Stimulated activated CD8-positive, alpha-beta memory T cell treated with anti-CD3 and anti-CD28 coated beads, Interleukin-12 subunit alpha, Interleukin-12 subunit beta, amount 100 ng/mL, for 4 hours (primary cell): ENCODE measurements around the gene MAGEA4.
"Not testable (repeated sequence)": the region's sequence is repeated elsewhere in the genome, so short reads cannot be mapped to it uniquely, and the experiment has no call there.

Experiments
- DNase-seq: peaks from one replicate; pipeline ENCODE4 v3.0.0-alpha.2; 2020; ENCODE audit warnings: low read depth

The MAGEA4 gene, protein sequence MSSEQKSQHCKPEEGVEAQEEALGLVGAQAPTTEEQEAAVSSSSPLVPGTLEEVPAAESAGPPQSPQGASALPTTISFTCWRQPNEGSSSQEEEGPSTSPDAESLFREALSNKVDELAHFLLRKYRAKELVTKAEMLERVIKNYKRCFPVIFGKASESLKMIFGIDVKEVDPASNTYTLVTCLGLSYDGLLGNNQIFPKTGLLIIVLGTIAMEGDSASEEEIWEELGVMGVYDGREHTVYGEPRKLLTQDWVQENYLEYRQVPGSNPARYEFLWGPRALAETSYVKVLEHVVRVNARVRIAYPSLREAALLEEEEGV

DNA sequence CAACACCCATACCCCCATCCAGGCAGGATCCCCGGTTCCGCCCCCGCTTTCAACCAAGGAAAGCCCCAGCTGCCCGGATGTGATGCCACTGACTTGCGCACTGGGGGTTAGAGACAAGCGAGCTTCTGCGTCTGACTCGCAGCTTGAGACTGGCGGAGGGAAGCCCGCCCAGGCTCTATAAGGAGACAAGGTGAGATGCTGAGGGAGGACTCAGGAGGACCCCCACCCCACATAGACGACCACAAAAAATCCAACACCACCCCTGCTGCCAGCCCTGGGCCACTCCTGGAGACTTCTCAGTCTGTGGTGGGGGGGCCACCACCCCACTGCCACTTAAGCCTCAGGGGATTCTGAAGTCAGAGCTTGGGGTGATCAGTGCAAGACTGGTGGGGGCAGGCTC, at the start of gene MAGEA4:
TSS of gene MAGEA4 (plus strand) at position 110 of the 400 bp plus-strand sequence. CDS start 10,776 bp downstream, outside the sequence.
- no peak for DNase-seq

DNA sequence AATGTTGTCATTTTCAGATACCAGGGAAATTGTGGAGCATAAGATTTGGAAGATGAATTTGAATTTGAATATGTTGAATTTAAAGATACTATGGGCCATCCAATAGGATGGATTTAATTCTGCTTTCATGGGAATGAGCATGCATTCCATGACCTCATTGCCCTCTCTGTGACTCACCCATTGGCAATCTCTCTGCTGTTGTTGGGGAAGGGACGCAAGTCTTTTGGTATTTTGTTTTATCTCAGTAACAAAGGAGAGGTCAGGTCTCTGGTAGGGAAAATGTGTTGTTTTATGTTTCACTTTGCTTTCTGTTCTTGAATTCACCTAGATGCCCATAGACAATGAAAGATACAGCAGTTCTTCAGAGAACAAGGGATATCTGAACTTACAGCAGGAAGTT, 42.1 kb upstream of the MAGEA4 start:
- DNase-seq, result no peak

DNA sequence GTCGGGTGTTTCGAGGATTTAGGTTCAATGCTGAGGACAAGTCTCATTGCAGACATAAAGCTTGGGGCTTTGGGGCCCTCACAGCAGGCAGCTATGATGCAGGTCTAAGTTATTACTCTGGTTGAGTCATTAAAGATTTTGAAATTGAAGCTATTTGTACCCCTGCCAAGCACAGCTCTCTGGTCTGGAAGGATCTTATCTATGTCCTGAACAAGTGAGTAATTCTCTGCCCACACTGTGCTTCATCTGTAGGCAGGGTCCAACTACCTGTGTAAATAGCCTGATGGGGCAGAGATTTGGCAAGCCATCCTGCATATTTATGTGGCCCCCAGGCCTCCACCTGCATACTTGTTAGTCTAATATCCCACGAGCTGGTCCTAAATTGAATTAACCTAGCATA, 41.4 kb upstream of the MAGEA4 start:
- DNase-seq, result no peak

DNA sequence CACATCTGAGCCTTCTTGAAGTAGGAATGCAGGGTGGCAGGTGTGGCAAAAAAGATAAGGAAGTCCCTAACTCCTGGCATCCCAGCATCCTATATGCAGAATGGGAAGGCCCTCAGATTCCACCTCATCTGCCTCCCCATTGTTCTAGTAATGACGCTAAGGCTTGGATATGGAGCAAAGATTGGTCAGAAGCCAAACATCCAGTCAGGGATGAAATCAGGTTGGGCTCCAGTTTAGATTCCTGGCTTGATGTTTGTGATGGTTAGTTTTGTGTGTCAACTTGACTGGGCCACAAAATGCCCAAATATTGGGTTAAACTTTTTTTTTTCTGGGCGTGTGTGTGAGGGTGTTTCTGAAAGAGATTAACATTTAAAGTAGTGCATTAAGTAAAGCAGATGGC, 39.6 kb upstream of the MAGEA4 start:
- DNase-seq, result no peak

DNA sequence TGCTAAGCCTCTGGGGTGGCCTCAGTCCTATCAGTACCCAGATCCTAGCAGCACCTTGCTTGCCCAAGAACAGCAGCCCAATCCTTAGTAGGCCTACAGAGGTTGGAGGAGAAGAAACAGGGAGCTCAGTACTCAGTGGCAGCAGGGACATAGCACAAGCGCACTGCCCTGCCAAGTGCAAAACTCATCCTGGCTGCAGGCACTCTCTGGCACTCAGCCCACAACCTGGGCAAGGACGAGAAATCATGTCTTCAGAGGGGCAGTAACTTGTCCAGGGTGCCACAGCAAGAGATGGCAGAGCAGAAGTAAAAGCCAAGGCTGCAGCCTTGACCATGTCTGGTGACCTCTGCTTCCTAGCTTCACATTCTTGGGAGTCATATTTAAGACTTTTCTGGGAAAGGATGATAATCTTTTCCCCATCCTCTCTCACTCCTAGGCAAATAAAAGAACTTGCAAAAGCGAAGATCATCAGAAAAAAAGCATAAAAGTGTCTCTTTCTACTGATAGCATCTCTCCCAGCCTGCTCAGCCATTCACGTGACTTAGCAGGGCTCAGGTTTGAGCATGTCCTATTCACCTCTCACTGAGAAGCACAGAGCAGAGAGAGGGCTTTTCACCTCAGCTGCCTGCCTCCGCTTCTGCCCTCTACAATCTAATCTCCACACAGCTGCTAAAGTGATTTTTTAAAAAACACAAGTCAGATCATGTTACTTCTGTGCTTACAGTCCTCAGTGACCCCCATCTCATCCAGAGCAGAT, 37.2 kb upstream of the MAGEA4 start:
- DNase-seq, result no peak

DNA sequence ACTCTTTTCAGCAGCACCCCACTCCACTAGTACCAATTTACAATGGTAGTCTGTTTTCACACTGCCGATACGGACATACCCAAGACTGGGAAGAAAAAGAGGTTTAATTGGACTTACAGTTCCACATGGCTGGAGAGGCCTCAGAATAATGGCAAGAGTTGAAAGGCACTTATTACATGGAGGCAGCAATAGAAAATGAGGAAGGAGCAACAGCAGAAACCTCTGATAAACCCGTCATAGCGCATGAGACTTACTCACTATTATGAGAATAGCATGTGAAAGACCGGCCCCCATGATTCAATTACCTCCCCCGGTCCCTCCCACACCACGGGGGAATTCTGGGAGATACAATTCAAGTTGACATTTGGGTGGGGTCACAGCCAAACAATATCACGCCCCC, 34.1 kb upstream of the MAGEA4 start:
- DNase-seq, result no peak

DNA sequence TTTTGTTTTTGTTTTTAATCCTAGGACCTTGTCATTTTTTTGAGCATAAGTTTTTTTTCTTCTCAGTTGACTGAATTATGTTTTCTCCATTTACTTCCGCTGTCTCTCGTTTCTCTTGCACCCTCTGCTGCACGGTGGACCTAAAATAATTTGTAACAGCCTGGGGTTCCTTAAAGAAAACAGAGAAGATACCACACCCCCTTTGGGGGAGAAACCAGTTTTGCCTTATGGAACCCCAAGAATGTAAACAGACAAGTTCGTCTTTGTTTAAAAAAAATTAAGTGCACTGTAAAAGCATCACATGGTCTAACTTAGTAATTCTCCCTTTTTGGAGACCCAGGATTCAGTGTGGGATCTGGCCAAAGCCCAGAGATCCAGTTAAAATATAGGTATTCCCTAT, 32.8 kb upstream of the MAGEA4 start:
- no peak for DNase-seq

DNA sequence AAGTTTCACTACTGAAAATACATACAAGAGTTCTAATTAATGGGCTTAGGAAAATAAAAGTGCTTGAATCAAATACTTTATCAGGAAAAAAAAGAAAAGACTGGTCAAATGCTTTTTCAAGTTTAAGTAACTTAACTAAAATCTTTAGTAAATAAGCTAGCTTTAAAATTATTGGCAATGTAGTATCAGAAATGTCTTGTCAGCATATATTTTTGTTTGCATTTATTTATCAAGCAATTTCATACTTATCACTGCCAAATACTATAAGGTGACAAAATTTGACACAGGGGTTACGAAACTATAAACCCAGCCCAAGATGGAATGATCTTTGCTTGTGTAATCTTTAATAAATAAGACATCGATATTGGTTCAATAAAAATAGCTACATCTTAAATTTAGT, 31.8 kb upstream of the MAGEA4 start:
- DNase-seq, result no peak

DNA sequence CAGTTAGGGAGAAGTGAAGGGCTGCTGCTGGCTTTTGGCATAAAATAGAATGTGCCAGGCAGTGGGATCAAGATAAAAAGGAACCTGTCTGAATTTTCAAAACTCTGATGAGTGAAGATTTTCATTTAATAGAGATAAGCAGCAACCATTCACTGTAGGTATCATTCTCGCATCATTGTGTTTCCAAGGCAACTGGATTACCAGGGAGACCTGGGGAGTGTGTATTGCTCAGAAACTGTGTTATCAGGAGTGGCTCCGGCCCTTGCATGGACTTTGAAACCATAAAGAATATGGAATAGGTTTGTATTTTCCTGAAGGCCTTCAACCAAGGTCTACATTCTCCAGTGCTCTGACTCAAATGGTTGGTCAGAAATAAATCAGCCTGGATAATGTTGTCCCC, 23.3 kb upstream of the MAGEA4 start:
- DNase-seq, result no peak

DNA sequence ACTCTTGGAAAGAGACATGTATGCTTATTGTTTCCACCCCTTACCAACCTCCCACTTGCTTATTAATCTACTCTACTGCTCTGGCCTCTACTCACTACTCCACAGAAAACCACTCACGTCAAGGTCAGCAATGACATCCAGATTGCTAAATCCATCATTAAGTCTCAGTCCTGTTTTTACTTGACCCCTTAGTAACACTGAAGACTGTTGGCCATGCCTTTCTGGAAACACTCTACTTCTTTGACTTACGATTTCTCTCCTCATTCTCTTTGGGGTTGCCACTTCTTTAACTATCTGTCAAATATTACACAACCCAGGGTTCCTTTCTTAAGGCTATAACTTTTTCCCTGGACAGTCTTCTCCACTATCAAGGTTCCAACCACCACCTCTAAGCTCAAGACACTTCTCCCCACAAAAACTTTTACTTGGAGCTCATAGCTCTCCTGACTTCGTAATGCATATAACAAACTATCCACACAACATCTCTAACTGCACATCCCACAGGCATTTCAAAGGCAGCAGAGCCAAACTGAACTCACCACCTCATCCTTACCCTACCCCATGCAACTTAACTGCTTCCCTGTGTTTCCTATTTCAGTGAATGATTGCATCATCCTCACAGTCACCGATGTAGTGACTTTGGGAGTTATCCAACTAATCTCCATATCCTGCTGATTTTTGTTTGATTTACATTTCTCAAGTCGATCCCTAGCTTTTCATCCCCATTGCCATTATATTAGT, 15.8 kb upstream of the MAGEA4 start:
- DNase-seq, result no peak

DNA sequence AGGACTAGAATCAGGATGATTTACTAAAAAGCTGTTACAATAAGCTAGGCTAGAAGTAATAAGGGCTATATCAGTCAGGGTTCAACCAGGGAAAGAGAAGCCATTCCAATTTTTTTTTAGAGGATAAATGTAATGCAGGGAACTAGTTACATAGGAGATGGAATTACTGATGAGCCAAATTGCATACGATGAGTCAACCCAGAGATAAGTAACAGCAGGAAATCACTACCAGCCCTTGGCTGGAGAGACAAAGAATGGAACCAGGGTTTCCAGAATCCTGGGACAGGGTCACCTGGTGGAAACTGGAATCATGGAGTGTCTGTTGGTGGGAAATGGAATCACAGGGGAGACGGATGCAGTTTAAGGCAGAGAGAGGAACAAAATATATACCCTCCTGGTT, 13.1 kb upstream of the MAGEA4 start:
- no peak for DNase-seq

DNA sequence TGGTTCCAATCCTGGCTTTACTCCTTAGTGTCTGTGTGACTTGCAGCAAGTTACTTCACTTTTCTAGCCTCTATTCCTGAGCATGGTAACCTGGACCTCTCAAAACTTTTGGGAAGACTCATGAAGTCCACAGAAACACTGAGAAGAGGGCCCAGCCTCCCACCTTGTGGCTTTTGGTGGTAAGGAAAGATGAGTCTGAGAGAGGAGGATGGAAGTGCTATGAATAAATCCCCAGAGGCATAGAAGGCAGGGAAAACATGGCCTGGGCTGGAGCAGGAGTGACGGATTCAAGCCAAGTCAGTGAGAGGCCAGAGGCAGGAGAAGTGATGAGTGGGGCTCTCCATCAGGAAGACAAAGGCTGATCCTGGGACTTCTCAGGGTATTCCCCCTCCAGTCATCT, 10.9 kb upstream of the MAGEA4 start:
- DNase-seq, result no peak

DNA sequence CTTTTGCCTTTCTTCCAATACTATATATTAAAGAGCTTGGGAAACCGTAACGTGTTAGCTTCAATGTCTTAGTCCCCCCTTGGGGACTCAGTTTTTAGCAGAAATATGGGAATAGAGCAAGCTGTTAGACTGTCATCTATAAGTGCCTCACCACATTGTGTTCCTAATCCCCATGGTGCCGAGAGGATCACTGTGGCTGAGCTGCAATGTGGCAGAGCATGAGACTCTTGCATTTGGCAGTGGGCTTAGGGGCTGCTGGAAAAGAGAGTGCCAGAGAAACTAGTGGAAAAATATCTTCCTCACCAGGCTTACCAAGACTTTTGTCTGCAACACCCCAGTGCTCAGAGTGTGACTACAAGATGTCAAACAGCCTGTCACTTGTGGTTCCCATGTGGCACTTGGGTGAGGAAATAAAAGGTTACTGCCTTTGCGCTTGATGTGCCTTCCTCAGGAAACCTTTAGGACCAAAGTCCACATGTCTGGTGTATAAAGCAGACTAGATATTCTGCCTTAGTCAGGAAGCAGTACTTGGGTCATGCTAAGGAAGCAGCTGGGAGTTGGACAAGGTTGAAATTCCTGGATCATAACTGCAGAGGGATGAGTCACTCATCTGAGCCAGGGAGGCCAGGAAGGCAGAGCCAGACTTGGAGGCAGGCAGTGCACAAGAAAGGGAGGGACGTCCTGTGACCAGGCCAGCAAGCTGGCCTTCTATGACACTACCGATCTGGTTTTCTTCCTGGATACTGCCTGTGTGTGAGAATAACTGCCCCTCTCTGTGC, 9.7 kb upstream of the MAGEA4 start:
- DNase-seq, result no peak

DNA sequence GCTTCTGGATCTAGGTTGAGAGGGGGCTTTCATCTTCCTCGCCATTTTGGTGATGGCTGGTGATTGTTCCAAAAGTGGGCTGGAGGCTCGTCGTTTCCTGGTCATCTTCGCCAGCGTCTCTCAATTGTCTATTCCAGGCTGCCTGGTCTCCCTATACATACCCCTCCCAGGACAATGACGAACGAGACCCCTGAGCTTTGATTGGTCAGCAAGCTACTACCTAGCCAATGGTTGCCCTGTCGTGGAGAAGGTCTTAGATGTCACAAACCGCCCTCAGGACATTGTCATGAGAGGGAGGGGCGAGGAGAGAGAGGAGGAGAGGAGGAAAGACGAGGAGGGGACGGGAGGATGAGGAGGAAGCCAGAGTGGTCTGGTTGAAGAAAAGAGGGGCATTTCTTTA, 7.7 kb upstream of the MAGEA4 start:
- no peak for DNase-seq

DNA sequence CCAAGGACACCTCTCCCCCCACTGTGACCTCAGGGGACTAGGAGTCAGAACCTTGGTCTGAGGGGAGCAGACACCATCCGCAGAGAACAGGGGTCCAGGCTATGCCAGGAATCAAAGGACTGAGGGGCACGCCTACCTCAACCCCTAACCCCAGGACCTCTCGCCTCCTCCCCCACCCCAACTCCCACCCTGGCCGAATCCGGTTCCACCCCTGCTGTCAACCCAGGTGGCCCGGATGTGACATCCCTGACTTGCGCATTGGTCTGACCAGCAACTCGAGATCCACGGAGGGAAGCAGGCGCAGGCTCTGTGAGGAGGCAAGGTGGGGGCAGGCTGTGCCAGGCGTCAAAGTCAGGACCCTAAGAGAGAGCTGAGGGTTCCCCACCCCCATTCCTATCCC, 468 bp upstream of the MAGEA4 start:
- DNase-seq, result no peak

DNA sequence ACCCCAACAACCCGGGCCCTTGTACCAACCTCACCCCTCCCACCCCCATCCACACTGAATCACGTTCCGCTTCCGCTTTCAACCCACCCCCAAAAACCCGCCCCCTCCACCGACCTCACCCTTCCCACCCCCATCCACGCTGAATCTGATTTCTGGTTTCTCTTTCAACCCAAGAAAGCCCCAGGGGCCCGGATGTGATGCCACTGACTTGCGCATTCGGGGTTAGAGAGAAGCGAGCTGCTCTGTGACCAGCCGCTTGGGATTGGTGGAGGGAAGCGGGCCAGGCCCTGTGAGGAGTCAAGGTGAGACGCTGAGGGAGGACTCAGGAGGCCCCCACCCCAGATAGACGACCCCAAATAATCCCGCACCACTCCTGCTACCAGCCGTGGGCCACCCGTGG, 6.0 kb downstream of the MAGEA4 start:
- DNase-seq, result not testable (repeated sequence)

DNA sequence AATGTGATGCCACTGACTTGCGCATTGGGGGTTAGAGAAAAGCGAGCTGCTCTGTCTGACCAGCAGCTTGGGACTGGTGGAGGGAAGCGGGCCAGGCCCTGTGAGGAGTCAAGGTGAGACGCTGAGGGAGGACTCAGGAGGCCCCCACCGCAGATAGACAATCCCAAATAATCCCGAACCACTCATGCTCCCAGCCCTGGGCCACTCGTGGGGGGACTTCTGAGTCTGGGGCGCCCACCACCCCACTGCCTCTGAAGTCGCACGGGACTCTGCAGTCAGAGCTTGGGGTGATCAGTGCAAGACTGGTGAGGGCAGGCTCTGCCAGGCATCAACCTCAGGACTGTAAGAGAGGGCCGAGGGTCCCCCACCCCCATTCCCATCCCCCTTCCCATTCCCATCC, 6.9 kb downstream of the MAGEA4 start:
- DNase-seq, result no peak

DNA sequence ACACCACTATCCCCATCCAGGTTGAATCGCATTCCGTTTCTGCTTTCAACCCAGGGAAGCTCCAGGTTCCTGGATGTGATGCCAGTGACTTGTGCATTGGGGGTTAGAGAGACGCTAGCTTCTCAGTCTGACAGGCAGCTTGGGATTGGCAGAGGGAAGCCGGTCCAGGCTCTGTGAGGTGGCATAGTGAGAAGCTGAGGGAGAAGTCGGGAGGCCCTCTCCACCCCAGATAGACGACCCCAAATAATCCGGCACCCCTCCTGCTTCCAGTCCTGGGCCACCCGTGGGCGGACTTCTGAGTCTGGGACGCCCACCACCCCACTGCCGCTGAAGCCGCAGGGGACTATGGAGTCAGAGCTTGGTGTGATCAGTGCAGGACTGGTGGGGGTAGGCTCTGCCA, 7.4 kb downstream of the MAGEA4 start:
- DNase-seq, result no peak

DNA sequence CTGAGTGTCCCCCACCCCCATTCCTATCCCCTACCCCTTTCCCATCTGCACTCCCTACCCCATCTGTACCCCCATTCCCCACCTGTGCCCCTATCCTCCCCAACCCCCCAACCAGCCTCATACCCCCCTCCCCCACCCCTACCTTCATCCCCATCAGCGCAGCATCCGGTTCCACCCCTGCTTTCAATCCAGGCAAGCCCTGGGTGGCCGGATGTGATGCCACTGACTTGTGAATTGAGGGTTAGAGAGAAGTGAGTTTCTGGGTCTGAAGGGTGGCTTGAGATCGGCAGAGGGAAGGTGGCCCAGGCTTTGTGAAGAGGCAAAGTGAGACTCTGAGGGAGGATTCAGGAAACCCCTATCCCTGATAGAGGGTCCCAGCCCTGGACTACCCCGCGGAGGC, 7.8 kb downstream of the MAGEA4 start:
- DNase-seq, result no peak

DNA sequence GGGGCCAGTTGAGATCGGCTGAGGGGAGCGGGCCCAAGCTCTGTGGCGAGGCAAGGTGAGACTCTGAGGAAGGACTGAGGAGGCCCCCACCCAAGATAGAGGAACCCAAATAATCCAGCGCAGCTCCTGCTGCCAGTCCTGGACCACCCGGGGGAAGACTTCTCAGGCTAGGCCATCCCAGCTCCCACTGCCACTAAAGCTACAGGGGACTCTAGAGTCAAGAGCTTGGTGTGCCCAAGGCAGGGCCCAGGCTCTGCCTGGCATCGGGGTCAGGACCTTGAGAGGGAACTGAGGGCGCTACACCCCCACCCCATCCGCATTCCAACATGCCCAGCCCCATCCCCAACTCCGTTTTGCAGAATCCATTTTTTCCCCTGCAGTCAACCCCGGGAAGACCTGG, 8.6 kb downstream of the MAGEA4 start:
- DNase-seq, result no peak

DNA sequence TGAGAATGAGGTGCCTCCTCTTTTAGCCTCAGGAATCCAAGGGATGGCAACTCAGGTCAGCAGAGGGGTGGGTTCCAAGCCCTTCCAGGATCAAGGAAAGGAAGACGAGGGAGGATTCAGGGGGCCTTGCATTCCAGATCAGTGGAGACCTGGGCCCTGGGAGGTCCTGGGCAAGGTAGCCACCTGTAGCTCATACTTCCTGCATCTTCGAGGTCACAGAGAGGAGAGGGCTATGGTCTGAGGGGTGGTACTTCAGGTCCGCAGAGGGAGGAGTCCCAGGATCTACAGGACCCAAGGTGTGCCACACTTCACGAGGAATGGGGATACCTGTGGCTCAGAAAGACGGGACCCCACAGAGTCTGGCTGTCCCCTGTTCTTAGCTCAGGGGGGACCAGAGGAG, 9.2 kb downstream of the MAGEA4 start:
- no peak for DNase-seq

DNA sequence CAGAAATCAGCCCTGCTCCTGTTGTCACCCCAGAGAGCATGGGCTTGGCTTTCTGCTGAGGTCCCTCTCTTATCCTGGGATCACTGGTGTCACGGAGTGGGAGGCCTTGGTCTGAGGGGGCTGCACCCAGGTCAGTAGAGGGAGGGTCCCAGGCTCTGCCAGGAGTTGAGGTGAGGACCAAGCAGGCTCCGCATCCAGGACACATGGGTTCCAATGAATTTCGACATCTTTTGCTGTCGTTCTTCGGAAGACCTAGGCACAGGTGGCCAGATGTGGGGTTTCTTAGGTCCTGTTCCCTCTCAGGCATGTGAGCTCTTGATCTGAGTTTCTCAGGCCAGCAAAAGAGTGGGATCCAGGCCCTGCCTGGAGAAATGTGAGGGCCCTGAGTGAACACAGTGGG, 10.0 kb downstream of the MAGEA4 start:
- DNase-seq, result no peak
